ENCODE data around the gene PSME3IP1.

PSME3IP1 gene

DNA sequence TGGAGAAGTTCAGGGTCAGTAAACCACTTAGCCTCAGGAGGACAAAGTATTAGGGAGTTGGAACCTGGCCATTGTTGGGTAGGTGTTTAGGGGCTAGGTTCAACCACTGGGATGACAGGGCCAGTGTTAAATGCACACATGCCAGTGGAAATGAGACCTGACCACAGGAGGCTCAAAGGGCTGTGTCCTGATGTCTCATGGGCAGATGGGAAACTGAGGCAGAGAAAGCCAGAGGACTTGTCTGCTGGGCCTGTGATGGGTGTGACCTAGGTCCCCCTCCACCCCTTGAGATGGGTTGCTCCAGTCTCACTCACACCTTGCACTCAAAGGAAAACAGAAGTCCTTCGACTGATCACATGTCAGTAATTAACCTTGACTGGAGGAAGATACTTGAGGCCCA, 77.4 kb downstream of the PSME3IP1 start:
- Histone ChIP-seq H4K20me1 (ENCODE audit: insufficient read depth) (no peaks in the 10 kb centered on the region), H3K4me3 (IDR thresholded peaks at IDR 0.05; ENCODE audit: insufficient read depth, low read depth, low read length) (no peak overlapping the region)

GRCh38 chr16:57107321-57107922, 78.4 kb downstream of the PSME3IP1 start:
- Histone ChIP-seq H4K20me1 (ENCODE audit: insufficient read depth) (no peaks in the 10 kb centered on the region), H3K79me2 (ENCODE audit: insufficient read depth, low read depth) (no peaks in the 10 kb centered on the region), H3K4me3 (IDR thresholded peaks at IDR 0.05; ENCODE audit: insufficient read depth, low read depth, low read length) (no peak overlapping the region), H3K27ac (no peak overlapping the region), H3K4me2 (no peak overlapping the region), H3K9ac (no peak overlapping the region), H3K36me3 (ENCODE audit: insufficient read depth) (no peaks in the 10 kb centered on the region), H3K27me3 (ENCODE audit: insufficient read depth, low read depth) (no peaks in the 10 kb centered on the region), H2AFZ (ENCODE audit: low read depth) (no peak overlapping the region), H3K4me1 (ENCODE audit: low read depth, poor library complexity, severe bottlenecking) (peaks cover 22% of the 10 kb centered on the region)
- TF ChIP-seq CTCF (conservative IDR thresholded peaks at IDR 0.05; ENCODE audit: low read depth, low read length) = no peak

More for the DNA sequence above, 77.4 kb downstream of the PSME3IP1 start:
- Histone ChIP-seq H3K36me3 (ENCODE audit: insufficient read depth) (no peaks in the 10 kb centered on the region), H2AFZ (ENCODE audit: low read depth) (no peak overlapping the region), H3K9ac (no peak overlapping the region), H3K79me2 (ENCODE audit: insufficient read depth, low read depth) (no peaks in the 10 kb centered on the region), H3K27ac (no peak overlapping the region), H3K4me1 (ENCODE audit: low read depth, poor library complexity, severe bottlenecking) (peaks cover 32% of the 10 kb centered on the region), H3K27me3 (ENCODE audit: insufficient read depth, low read depth) (no peaks in the 10 kb centered on the region), H3K4me2 (no peak overlapping the region)
- no peak for TF ChIP-seq CTCF (conservative IDR thresholded peaks at IDR 0.05; ENCODE audit: low read depth, low read length)

GRCh38 chr16:57106767-57107166, 79.1 kb downstream of the PSME3IP1 start:
- Histone ChIP-seq H3K27me3 (ENCODE audit: insufficient read depth, low read depth) (no peaks in the 10 kb centered on the region), H3K27ac (no peak overlapping the region), H2AFZ (ENCODE audit: low read depth) (no peak overlapping the region), H3K79me2 (ENCODE audit: insufficient read depth, low read depth) (no peaks in the 10 kb centered on the region), H3K36me3 (ENCODE audit: insufficient read depth) (no peaks in the 10 kb centered on the region), H4K20me1 (ENCODE audit: insufficient read depth) (no peaks in the 10 kb centered on the region), H3K9ac (no peak overlapping the region), H3K4me2 (no peak overlapping the region), H3K4me1 (ENCODE audit: low read depth, poor library complexity, severe bottlenecking) (peaks cover 15% of the 10 kb centered on the region), H3K4me3 (IDR thresholded peaks at IDR 0.05; ENCODE audit: insufficient read depth, low read depth, low read length) (no peak overlapping the region)
- no peak for TF ChIP-seq CTCF (conservative IDR thresholded peaks at IDR 0.05; ENCODE audit: low read depth, low read length)

- H2AFZ ChIP-seq (ENCODE audit: low read depth) = no peak overlapping the region
- peaks cover 10% of the 10 kb centered on the region for H3K4me1 ChIP-seq (ENCODE audit: low read depth, poor library complexity, severe bottlenecking)
- H4K20me1 ChIP-seq (ENCODE audit: insufficient read depth) = no peaks in the 10 kb centered on the region
- no peak for TF ChIP-seq CTCF (conservative IDR thresholded peaks at IDR 0.05; ENCODE audit: low read depth, low read length)
- no peak overlapping the region for H3K4me2 ChIP-seq
- no peak overlapping the region for H3K27ac ChIP-seq
- H3K79me2 ChIP-seq (ENCODE audit: insufficient read depth, low read depth) = no peaks in the 10 kb centered on the region
- H3K4me3 ChIP-seq (IDR thresholded peaks at IDR 0.05; ENCODE audit: insufficient read depth, low read depth, low read length) = no peak overlapping the region
- no peak overlapping the region for H3K9ac ChIP-seq
- no peaks in the 10 kb centered on the region for H3K27me3 ChIP-seq (ENCODE audit: insufficient read depth, low read depth)
- H3K36me3 ChIP-seq (ENCODE audit: insufficient read depth) = no peaks in the 10 kb centered on the region
Observed at GRCh38 chr16:57105184-57105583, 80.7 kb downstream of the PSME3IP1 start.
